GM12873 (cell line): ENCODE results near the gene FTO.

ENCODE experiments used
- CTCF ChIP-seq: IDR thresholded peaks from 2 replicates; pipeline ENCODE4 v1.5.1; 2012; ENCODE audit warnings: low read depth, mild to moderate bottlenecking, moderate library complexity, low read length, control low read depth; ENCODE audit not compliant: insufficient read depth; ENCODE audit errors: missing control alignments

The FTO gene

DNA sequence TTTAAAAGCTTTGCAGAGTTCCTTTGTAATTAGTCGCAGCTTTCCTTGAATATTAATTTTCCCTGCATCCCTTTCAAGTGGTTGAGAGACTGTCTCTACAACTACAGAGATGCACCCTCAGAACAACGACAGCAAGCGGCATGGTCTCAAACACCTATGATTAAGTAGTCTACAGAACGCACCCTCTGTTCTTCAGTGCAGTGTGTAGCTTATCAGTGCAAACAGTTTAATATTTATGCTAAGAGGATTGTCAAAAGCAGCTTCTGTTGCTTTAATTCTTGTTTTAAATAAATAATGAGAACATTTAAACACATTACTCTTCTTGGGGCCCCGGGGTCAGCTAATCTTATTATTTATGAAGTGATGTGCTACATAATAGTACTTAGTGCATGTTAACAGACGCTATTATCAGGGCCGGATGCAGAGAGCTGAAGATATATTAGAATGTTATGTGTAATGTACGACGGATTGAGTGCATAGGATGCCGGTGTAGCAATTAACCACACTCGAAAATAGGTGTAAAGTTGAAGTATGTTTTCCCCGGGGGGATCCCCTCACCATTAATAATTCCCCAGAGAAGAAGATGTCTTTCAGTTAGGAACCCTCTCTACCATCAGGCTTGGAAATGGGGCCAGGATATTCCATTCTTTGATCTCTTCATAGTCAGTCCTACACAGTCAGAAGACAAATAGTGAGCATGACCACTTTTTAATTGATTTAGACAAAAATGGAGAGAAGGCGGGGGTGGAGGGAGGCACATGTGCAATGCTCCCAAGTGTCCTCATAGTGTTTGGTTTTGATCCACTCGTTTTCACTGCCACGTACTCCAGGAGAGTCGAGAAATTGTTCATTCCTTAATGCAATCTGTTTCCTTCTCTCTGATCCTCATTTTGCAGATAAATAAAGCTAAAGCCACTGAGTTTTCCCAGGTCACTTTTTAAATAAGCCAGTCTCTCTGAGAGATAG lies 406.3 kb downstream of the FTO start:
- no peak for TF ChIP-seq CTCF

DNA sequence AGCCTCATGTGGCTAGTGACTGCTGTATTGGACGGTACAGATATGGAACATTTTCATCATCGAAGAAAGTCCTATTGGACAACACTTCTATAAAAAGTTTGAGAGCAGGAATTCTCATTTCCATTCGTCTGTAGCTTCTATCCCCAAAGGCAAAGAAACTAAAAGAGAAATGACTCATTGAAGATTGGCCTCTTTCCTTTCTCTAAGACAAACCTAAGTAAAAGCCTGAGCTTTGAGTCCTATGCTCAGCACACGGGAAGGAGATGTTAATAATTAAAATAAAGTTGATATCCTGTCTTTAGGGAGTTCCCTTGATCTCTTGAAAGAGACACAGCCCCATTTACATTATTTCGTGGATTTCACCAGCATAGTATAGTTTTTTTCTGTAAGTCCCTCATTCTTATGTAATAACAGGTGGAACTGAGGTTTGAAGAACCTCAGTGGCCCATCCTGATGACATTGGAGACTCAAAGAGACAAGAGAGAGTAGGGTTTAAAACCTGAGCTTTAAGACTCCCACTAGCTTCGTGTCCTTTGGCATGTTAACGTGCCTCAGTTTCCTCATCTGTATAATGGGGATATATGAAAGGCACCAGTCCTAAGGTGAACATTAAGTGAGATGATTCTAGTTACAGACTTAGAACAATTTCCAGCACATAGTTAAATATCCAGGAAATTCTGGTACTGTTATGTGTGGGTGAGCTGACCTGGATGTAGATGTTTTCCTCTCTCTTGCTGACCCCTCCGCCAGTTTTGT lies 408.7 kb downstream of the FTO start:
- no peak for TF ChIP-seq CTCF

GRCh38 chr16:54115558-54115957 lies 411.6 kb downstream of the FTO start:
- no peak for TF ChIP-seq CTCF

GRCh38 chr16:54116124-54116655 lies 412.2 kb downstream of the FTO start:
- TF ChIP-seq CTCF: no peak

DNA sequence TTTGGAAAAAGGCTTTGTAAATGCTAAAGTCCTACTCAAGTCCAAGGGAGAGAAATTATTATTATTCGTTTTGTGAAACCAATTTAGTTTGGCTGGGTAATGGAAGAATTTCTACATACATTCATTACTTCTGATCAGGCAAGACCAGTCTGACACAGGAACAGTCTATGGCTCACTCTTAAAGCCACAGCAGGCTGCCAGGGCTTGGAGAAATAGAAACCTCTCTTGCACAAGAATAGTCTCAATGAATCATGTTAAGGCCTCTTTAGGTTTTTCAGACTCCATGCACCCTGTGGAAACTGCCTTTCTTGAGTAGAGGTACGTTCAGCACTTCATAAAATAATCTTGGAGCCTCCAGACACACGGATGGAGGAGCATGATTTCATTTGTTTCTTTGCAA lies 414.9 kb downstream of the FTO start:
- no peak for TF ChIP-seq CTCF

DNA sequence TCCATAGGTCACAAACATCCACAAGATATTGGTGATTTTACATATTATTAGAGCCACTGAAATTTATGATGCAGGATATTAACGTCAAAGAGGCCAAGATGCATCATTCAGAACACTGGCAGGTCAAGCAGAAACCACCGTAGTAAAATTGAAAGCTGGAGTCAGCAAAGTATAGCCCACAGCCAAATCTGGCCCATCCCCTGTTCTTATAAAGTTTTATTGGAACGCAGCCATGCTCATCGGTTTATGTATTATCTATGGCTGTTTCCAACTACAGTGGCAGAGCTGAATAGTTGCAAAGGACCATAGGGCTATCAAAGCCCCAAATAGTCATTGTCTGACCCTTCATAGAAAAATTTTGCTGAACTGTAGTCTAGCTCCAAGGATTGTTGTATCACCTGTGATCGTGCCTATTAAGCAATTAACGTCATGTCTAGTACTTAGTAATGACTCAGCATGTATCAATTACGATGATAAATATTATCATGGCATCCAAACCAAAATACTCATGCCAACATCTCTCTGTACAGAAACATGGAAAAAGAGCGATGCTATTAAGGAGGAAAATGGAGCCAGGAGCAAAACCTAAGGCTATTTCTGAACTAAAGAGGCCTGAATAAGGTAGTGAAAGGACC lies 417.0 kb downstream of the FTO start:
- no peak for TF ChIP-seq CTCF
